ENCODE measurements around the gene COG1.
"Not testable (repeated sequence)": the region's sequence is repeated elsewhere in the genome, so short reads cannot be mapped to it uniquely, and the experiment has no call there.

COG1 gene

GRCh38 chr17:73192894-73193701 lies at the start of gene COG1:
COG1 (plus strand) TSS chr17:73193055; CDS start chr17:73193070, 15 bp downstream.
- Histone ChIP-seq H3K27me3 (ENCODE audit: insufficient read depth, low read length) (no peaks in the 10 kb centered on the region), H3K36me3 (ENCODE audit: insufficient read depth, low read length) (peaks cover 23% of the 10 kb centered on the region), H3K4me3 (ENCODE audit: low read length) (peak within 1 kb of the TSS; percentile 99), H3K4me1 (ENCODE audit: insufficient read depth, low read length) (peaks cover 6% of the 10 kb centered on the region), H2AFZ (ENCODE audit: low read depth, low read length) (peak within 1 kb of the TSS; percentile 56), H3K9me3 (ENCODE audit: low read length) (no peaks in the 10 kb centered on the region)

- H3K27me3 ChIP-seq (ENCODE audit: insufficient read depth, low read length); H3K4me1 ChIP-seq (ENCODE audit: insufficient read depth, low read length); H3K9me3 ChIP-seq (ENCODE audit: low read length); H3K4me3 ChIP-seq (ENCODE audit: low read length); H3K36me3 ChIP-seq (ENCODE audit: insufficient read depth, low read length); H2AFZ ChIP-seq (ENCODE audit: low read depth, low read length): not testable (repeated sequence)
Measured at GRCh38 chr17:73144209-73144608, 48.6 kb upstream of the COG1 start.

GRCh38 chr17:73145641-73146040 lies 47.2 kb upstream of the COG1 start:
- Histone ChIP-seq H3K4me3 (ENCODE audit: low read length) (no peak overlapping the region), H3K27me3 (ENCODE audit: insufficient read depth, low read length) (peaks cover 2% of the 10 kb centered on the region), H3K4me1 (ENCODE audit: insufficient read depth, low read length) (no peaks in the 10 kb centered on the region), H2AFZ (ENCODE audit: low read depth, low read length) (no peak overlapping the region), H3K36me3 (ENCODE audit: insufficient read depth, low read length) (no peaks in the 10 kb centered on the region), H3K9me3 (ENCODE audit: low read length) (no peaks in the 10 kb centered on the region)

GRCh38 chr17:73147791-73148190 lies 45.1 kb upstream of the COG1 start:
- H3K9me3 ChIP-seq (ENCODE audit: low read length); H3K4me1 ChIP-seq (ENCODE audit: insufficient read depth, low read length); H3K36me3 ChIP-seq (ENCODE audit: insufficient read depth, low read length); H3K4me3 ChIP-seq (ENCODE audit: low read length); H2AFZ ChIP-seq (ENCODE audit: low read depth, low read length); H3K27me3 ChIP-seq (ENCODE audit: insufficient read depth, low read length): not testable (repeated sequence)

- no peaks in the 10 kb centered on the region for H3K9me3 ChIP-seq (ENCODE audit: low read length)
- no peak overlapping the region for H2AFZ ChIP-seq (ENCODE audit: low read depth, low read length)
- no peaks in the 10 kb centered on the region for H3K36me3 ChIP-seq (ENCODE audit: insufficient read depth, low read length)
- H3K4me1 ChIP-seq (ENCODE audit: insufficient read depth, low read length): no peaks in the 10 kb centered on the region
- H3K27me3 ChIP-seq (ENCODE audit: insufficient read depth, low read length): no peaks in the 10 kb centered on the region
- no peak overlapping the region for H3K4me3 ChIP-seq (ENCODE audit: low read length)
Measured at GRCh38 chr17:73148540-73149334, 44.1 kb upstream of the COG1 start.

GRCh38 chr17:73150622-73151300 lies 42.1 kb upstream of the COG1 start:
- not testable (repeated sequence) for H2AFZ ChIP-seq (ENCODE audit: low read depth, low read length); H3K9me3 ChIP-seq (ENCODE audit: low read length); H3K4me1 ChIP-seq (ENCODE audit: insufficient read depth, low read length); H3K4me3 ChIP-seq (ENCODE audit: low read length); H3K36me3 ChIP-seq (ENCODE audit: insufficient read depth, low read length); H3K27me3 ChIP-seq (ENCODE audit: insufficient read depth, low read length)

GRCh38 chr17:73151916-73152632 lies 40.8 kb upstream of the COG1 start:
- Histone ChIP-seq H3K9me3 (ENCODE audit: low read length) (no peaks in the 10 kb centered on the region), H3K4me3 (ENCODE audit: low read length) (no peak overlapping the region), H3K4me1 (ENCODE audit: insufficient read depth, low read length) (no peaks in the 10 kb centered on the region), H2AFZ (ENCODE audit: low read depth, low read length) (no peak overlapping the region), H3K36me3 (ENCODE audit: insufficient read depth, low read length) (no peaks in the 10 kb centered on the region), H3K27me3 (ENCODE audit: insufficient read depth, low read length) (no peaks in the 10 kb centered on the region)

- peaks cover 4% of the 10 kb centered on the region for H3K27me3 ChIP-seq (ENCODE audit: insufficient read depth, low read length)
- peak overlapping the region; percentile 75 for H2AFZ ChIP-seq (ENCODE audit: low read depth, low read length)
- no peaks in the 10 kb centered on the region for H3K9me3 ChIP-seq (ENCODE audit: low read length)
- H3K36me3 ChIP-seq (ENCODE audit: insufficient read depth, low read length): no peaks in the 10 kb centered on the region
- H3K4me1 ChIP-seq (ENCODE audit: insufficient read depth, low read length): no peaks in the 10 kb centered on the region
- H3K4me3 ChIP-seq (ENCODE audit: low read length): peak overlapping the region; percentile 32
Measured at GRCh38 chr17:73155410-73156165, 37.3 kb upstream of the COG1 start.

- Histone ChIP-seq H3K4me1 (ENCODE audit: insufficient read depth, low read length) (no peaks in the 10 kb centered on the region), H3K36me3 (ENCODE audit: insufficient read depth, low read length) (no peaks in the 10 kb centered on the region), H3K4me3 (ENCODE audit: low read length) (peak overlapping the region; percentile 32), H3K9me3 (ENCODE audit: low read length) (no peaks in the 10 kb centered on the region), H2AFZ (ENCODE audit: low read depth, low read length) (peak overlapping the region; percentile 75), H3K27me3 (ENCODE audit: insufficient read depth, low read length) (peaks cover 11% of the 10 kb centered on the region)
Measured at GRCh38 chr17:73156166-73156840, 36.6 kb upstream of the COG1 start.

- no peak overlapping the region for H3K4me3 ChIP-seq (ENCODE audit: low read length)
Measured at GRCh38 chr17:73156887-73157520, 35.9 kb upstream of the COG1 start.

GRCh38 chr17:73157521-73157890 lies 35.3 kb upstream of the COG1 start:
- peaks cover 15% of the 10 kb centered on the region for H3K27me3 ChIP-seq (ENCODE audit: insufficient read depth, low read length)
- no peak overlapping the region for H3K4me3 ChIP-seq (ENCODE audit: low read length)
- no peaks in the 10 kb centered on the region for H3K36me3 ChIP-seq (ENCODE audit: insufficient read depth, low read length)
- no peak overlapping the region for H2AFZ ChIP-seq (ENCODE audit: low read depth, low read length)
- H3K9me3 ChIP-seq (ENCODE audit: low read length): no peaks in the 10 kb centered on the region
- no peaks in the 10 kb centered on the region for H3K4me1 ChIP-seq (ENCODE audit: insufficient read depth, low read length)

More at GRCh38 chr17:73156887-73157520, 35.9 kb upstream of the COG1 start:
- Histone ChIP-seq H3K27me3 (ENCODE audit: insufficient read depth, low read length) (peaks cover 15% of the 10 kb centered on the region), H3K9me3 (ENCODE audit: low read length) (no peaks in the 10 kb centered on the region), H2AFZ (ENCODE audit: low read depth, low read length) (peak overlapping the region; percentile 75), H3K4me1 (ENCODE audit: insufficient read depth, low read length) (no peaks in the 10 kb centered on the region), H3K36me3 (ENCODE audit: insufficient read depth, low read length) (no peaks in the 10 kb centered on the region)
